GM18907 (cell line): ENCODE measurements around the gene NMNAT2.
A peak's percentile ranks its signal among the peaks of the same experiment; 100 is the strongest.

Source experiments
- ATAC-seq: cut with Tn5 transposase; IDR thresholded peaks from one replicate; pipeline ENCODE4 v1.9.1; 2021; ENCODE audit warnings: mild to moderate bottlenecking, moderate library complexity; ENCODE audit not compliant: unreplicated experiment

The NMNAT2 gene

DNA sequence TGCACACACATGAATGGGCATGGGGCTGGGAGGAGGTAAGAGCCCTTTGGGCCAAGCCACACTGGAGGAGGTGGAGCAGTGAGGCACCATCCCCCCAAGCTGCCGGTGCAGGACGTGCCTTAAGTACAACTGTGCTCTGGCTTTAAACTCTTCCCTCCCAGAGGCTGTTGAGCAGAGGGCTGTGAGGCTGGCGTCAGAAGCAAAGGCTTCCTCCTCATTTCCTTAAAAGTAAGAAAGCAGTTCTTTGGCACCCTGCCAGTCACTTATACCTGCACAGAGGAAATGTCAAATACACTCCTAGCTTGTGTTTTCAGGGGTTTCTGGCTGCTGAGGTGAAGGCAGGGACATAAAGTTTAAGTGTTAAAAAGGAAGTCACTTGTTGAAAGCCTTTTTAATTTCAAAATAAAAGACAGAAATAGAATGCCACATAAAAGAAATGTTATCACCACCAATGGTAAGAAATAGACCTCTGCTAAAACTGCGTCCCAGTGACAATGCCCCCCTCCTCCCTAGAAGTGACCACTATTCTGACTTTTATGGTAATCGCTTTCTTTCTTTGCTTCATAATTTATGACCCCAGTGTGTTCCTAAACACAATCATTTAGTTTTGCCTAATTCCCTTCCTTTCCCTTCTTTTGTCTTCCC, 199.1 kb downstream of the NMNAT2 start:
- ATAC-seq, result no peak

DNA sequence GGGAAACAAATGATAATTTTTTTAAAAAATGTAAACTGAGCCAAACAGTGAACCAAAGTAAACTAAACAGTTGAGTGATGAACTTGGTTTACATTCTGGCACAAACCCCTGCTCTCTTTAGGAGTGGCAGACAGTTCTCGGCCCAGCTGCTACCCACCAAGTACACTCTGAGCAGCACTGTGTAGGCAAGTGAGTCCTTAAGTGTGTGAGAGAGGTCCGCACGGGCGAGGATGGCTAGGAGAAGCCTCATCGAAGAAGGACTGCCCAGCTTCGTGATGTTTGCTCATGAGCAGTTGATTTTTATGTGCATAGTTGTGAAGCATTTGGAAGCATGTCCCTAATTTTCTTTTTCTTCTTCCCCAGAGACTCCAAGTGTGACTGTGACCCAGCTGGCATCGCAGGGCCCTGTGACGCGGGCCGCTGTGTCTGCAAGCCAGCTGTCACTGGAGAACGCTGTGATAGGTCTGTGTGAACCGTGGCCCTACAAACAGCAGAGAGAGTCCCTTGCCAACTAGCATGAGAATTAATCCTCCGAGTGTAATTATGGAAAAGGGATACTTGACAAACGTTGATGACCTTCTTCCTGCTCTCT, 200.1 kb downstream of the NMNAT2 start:
- no peak for ATAC-seq

DNA sequence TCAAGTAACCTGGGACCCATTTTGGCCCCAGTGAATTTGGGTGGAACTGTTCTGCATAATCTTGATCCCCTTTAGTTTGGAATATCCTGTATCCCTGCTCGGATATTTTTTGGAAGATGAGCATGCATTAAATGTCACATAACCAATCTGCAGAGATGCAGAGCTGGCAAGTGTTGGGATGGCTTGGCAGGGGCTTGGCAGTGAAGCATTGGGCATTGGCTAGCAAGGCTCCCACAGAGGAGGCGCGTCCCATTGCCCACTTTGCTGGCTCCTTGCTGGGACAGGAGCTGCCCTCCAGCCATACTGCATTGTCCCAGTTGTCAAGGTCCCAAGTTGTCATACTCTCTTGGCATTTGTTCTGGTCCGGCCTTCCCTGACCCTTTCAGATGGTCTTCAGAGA, 202.2 kb downstream of the NMNAT2 start:
- ATAC-seq, result no peak

GRCh38 chr1:183215076-183215720, 203.0 kb downstream of the NMNAT2 start:
- ATAC-seq, result no peak

GRCh38 chr1:183214021-183214970, 203.9 kb downstream of the NMNAT2 start:
- no peak for ATAC-seq

GRCh38 chr1:183212870-183213269, 205.3 kb downstream of the NMNAT2 start:
- ATAC-seq, result no peak

GRCh38 chr1:183210681-183211080, 207.5 kb downstream of the NMNAT2 start:
- no peak for ATAC-seq

GRCh38 chr1:183209533-183210158, 208.5 kb downstream of the NMNAT2 start:
- ATAC-seq, result peak; percentile 75

DNA sequence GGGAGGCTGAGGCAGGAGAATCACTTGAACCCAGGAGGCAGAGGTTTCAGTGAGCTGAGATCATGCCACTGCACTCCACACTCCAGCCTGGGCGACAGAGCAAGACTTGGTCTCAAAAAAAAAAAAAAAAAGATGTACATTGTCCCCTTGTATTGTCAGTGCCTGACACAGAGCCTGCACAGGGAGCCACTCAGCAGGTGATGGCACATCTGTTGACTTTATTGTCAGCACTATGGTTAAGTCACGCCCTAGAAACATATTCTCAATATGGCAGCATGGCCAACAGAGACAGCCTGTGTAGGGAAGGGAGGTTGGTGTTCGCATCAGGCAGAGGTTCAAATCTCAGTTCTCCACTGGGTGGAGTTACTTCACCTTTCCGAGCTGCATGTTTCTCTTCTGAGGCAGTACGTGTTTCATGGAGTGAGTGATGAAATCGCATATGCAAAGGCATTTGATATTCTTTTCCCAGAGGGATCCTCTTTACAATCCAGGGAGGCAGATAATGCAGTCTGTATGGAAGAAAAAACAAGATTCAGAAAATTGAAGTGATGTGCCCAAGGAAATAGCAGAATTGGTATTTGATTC, 211.6 kb downstream of the NMNAT2 start:
- no peak for ATAC-seq

DNA sequence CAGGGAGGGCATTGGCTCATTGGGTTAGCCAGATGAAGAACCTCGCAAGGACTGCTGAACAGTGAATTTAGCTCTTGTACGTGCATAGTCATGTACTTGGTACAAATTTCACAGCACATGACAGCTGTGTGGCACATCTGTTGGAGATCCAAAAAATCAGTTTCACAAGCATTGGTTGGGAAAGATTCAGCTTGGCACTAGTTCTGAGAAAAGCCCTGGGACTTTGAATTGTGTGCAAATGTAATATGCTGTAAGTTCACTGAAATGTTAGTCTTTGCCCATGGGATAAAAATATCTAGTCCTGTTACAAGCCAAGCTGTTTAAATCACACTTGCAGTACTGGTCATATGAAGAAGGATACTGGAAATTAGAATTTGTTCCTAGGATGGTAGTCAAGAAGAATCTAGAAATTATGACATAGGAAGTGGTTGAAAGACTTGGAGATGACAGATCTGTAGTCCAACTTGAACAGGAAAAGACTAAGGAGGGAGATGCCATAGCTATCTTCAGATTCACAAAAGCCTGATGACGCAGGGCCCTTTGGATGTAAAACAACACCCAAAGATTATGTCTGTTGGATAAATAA, 212.9 kb downstream of the NMNAT2 start:
- no peak for ATAC-seq

- ATAC-seq, result no peak
These were observed 215.1 kb downstream of the NMNAT2 start for GRCh38 chr1:183203094-183203493.

GRCh38 chr1:183200451-183200850, 217.7 kb downstream of the NMNAT2 start:
- no peak for ATAC-seq

DNA sequence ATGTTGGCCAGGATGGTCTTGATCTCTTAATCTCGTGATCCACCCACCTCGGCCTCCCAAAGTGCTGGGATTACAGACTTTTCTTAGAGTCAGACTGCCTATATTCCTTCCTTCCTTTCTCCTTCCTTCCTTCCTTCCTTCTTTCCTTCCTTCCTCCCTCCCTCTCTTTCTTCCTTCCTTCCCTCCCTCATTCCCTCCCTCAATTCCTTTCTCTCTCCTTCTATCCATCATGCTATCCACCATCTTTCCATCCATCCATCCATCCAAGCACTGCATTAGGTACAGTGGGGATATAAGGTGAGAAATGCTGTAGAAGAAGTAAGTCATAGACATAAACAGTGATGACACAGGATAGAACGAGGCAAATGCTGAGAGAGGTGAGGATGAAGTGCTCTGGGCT, 218.9 kb downstream of the NMNAT2 start:
- no peak for ATAC-seq

DNA sequence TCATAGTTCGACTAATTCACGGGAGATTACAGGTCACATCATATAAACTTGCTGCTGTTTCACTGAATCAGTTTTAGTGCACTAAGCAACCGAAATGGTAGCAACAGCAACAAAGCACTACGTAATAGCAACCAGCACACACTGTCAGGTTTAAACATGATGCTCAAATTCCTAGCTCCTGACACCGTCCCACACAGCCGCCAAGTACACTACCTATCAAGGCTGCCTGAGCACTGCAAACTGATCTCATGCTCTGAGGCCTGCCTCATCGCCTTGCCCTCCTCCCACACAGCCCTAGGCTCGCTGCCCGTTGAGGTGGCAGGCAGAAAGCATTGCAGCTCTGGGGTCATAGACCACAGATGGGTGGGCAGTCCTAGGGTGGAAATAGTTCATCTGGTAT, 219.7 kb downstream of the NMNAT2 start:
- no peak for ATAC-seq
